ENCODE measurements around the gene ACOXL. TPM values are rescaled to one million over a fixed set of nuclear protein-coding genes. Genes with fewer than 3 reads are reported as not detected.

Gene ACOXL
- total RNA-seq, 1 experiment from 2014 or later = not detected

GRCh38 chr2:110827511-110827910, 95.1 kb downstream of the ACOXL start:
- DNase-seq (ENCODE audit: low read depth) = no peak

- DNase-seq (ENCODE audit: low read depth) = no peak
These were observed 96.0 kb downstream of the ACOXL start for GRCh38 chr2:110828330-110828729.

GRCh38 chr2:110829413-110830146, 97.2 kb downstream of the ACOXL start:
- no peak for DNase-seq (ENCODE audit: low read depth)

GRCh38 chr2:110832740-110833139, 100.4 kb downstream of the ACOXL start:
- DNase-seq (ENCODE audit: low read depth) = no peak

GRCh38 chr2:110834134-110834827, 101.9 kb downstream of the ACOXL start:
- DNase-seq (ENCODE audit: low read depth) = no peak

- no peak for DNase-seq (ENCODE audit: low read depth)
These were observed 104.3 kb downstream of the ACOXL start for GRCh38 chr2:110836671-110837070.

GRCh38 chr2:110837446-110838409, 105.4 kb downstream of the ACOXL start:
- DNase-seq (ENCODE audit: low read depth) = no peak

GRCh38 chr2:110838657-110839384, 106.4 kb downstream of the ACOXL start:
- no peak for DNase-seq (ENCODE audit: low read depth)

- no peak for DNase-seq (ENCODE audit: low read depth)
These were observed 108.1 kb downstream of the ACOXL start for GRCh38 chr2:110840508-110840907.

GRCh38 chr2:110842048-110842447, 109.7 kb downstream of the ACOXL start:
- no peak for DNase-seq (ENCODE audit: low read depth)

- no peak for DNase-seq (ENCODE audit: low read depth)
These were observed 111.1 kb downstream of the ACOXL start for GRCh38 chr2:110843496-110843895.

- DNase-seq (ENCODE audit: low read depth) = no peak
These were observed 111.7 kb downstream of the ACOXL start for GRCh38 chr2:110843959-110844510.

GRCh38 chr2:110847651-110848050, 115.3 kb downstream of the ACOXL start:
- DNase-seq (ENCODE audit: low read depth) = no peak

GRCh38 chr2:110848071-110848470, 115.7 kb downstream of the ACOXL start:
- no peak for DNase-seq (ENCODE audit: low read depth)

GRCh38 chr2:110848519-110849030, 116.2 kb downstream of the ACOXL start:
- DNase-seq (ENCODE audit: low read depth) = no peak

- DNase-seq (ENCODE audit: low read depth) = no peak
These were observed 119.2 kb downstream of the ACOXL start for GRCh38 chr2:110851531-110851930.

GRCh38 chr2:110852051-110852450, 119.7 kb downstream of the ACOXL start:
- no peak for DNase-seq (ENCODE audit: low read depth)

- no peak for DNase-seq (ENCODE audit: low read depth)
These were observed 120.3 kb downstream of the ACOXL start for GRCh38 chr2:110852541-110853263.

- peak; percentile 33 for DNase-seq (ENCODE audit: low read depth)
These were observed 121.1 kb downstream of the ACOXL start for GRCh38 chr2:110853516-110853915.

GRCh38 chr2:110853948-110854347, 121.6 kb downstream of the ACOXL start:
- DNase-seq (ENCODE audit: low read depth) = no peak

All from Daoy (cell line).